A549 (cell line): ENCODE data around the gene HPN. TPM values are rescaled to one million over a fixed set of nuclear protein-coding genes. Genes with fewer than 3 reads are reported as not detected.

Experiments used
- ATAC-seq, 2 experiments: fragments of 200-7000 bp in 1 of 2; fragments of >200 bp in 1 of 2; cut with Nextera tagmentation in 1 of 2; cut with Tn5 transposase in 1 of 2; 3 replicates each; pipeline versions ENCODE4 v1.8.0 to v1.9.1; 2018 to 2020; ENCODE audit warnings: mild to moderate bottlenecking in 1 of 2, moderate library complexity in 1 of 2
- CTCF ChIA-PET: fragments of 300-600 bp; sonication (Branson Sonifier 250); formaldehyde crosslinking; extraction: SDS; loops from one replicate; lab custom pipeline; 2021; ENCODE audit warnings: antibody characterized with exemption, inconsistent platforms; lab: Yijun Ruan, JAX
- POLR2A ChIA-PET: fragments of 350-600 bp; formaldehyde crosslinking; extraction: SDS; loops from one replicate; lab custom pipeline; 2021; ENCODE audit warnings: antibody characterized with exemption, inconsistent platforms; lab: Yijun Ruan, JAX
- DNase-seq, 2 experiments: peaks; one replicate each; pipeline versions ENCODE4 v3.0.0 to v3.0.0-alpha.2; 2011 to 2016; ENCODE audit warnings: low read depth in 1 of 2, low spot score in 1 of 2
- FAIRE-seq: peaks from 2 replicates; lab custom pipeline; 2011; peaks lifted over from hg19 to GRCh38; lab: Jason Lieb, UNC
- H3K27ac ChIP-seq, 2 experiments: fragments of >200 bp; sonication (Bioruptor Twin); formaldehyde crosslinking; 3 replicates each; pipeline ENCODE4 v1.5.1; 2016 to 2017
- H3K4me1 ChIP-seq: fragments of >200 bp; sonication (Bioruptor Twin); formaldehyde crosslinking; 3 replicates; pipeline ENCODE4 v1.6.1; 2016
- H3K4me2 ChIP-seq: fragments of >200 bp; sonication (Bioruptor Twin); formaldehyde crosslinking; 3 replicates; pipeline ENCODE4 v1.6.1; 2016
- H3K4me3 ChIP-seq: fragments of >200 bp; sonication (Bioruptor Twin); formaldehyde crosslinking; 3 replicates; pipeline ENCODE4 v1.5.1; 2016
- H3K9me3 ChIP-seq: fragments of >200 bp; sonication (Bioruptor Twin); formaldehyde crosslinking; 3 replicates; pipeline ENCODE4 v1.6.1; 2016
- CBX2 ChIP-seq: fragments of 200-600 bp; sonication (generic); IDR thresholded peaks from 2 replicates; pipeline ENCODE4 v1.6.1; 2016; ENCODE audit warnings: low read depth, mild to moderate bottlenecking, borderline replicate concordance
- CHD2 ChIP-seq: fragments of 150-350 bp; IDR thresholded peaks from 2 replicates; pipeline ENCODE4 v1.6.1; 2014; ENCODE audit warnings: low read length; ENCODE audit not compliant: partially characterized antibody
- E2F6 ChIP-seq: IDR thresholded peaks from 2 replicates; pipeline ENCODE4 v1.6.1; 2012; ENCODE audit warnings: low read depth, borderline replicate concordance
- ELK1 ChIP-seq: fragments of 150-350 bp; IDR thresholded peaks from 2 replicates; pipeline ENCODE4 v1.6.1; 2014; ENCODE audit warnings: low read depth, mild to moderate bottlenecking, low read length
- FOSB ChIP-seq: fragments of 250-450 bp; sonication (Bioruptor Pico); IDR thresholded peaks from 2 replicates; pipeline ENCODE4 v1.5.0; 2020; ENCODE audit warnings: mild to moderate bottlenecking, moderate library complexity
- HDAC2 ChIP-seq: fragments of 200-600 bp; sonication (generic); IDR thresholded peaks from 2 replicates; pipeline ENCODE4 v1.6.1; 2016
- HES2 ChIP-seq: fragments of >200 bp; sonication (Bioruptor Twin); formaldehyde crosslinking; IDR thresholded peaks from 2 replicates; pipeline ENCODE4 v1.6.1; 2016
- HMGXB4 ChIP-seq: fragments of 250-450 bp; sonication (Bioruptor Pico); IDR thresholded peaks from 2 replicates; pipeline ENCODE4 v1.5.0; 2021; ENCODE audit warnings: mild to moderate bottlenecking, moderate library complexity, borderline replicate concordance
- HOXB13 ChIP-seq: fragments of 250-450 bp; sonication (Bioruptor Pico); IDR thresholded peaks from 2 replicates; pipeline ENCODE4 v1.5.0; 2020; ENCODE audit warnings: low read depth, mild to moderate bottlenecking, moderate library complexity
- MAZ ChIP-seq: fragments of 150-350 bp; IDR thresholded peaks from 2 replicates; pipeline ENCODE4 v1.6.1; 2014; ENCODE audit warnings: antibody characterized with exemption, low read depth, low read length, borderline replicate concordance
- NFE2L2 ChIP-seq: fragments of 150-350 bp; conservative IDR thresholded peaks from 2 replicates; pipeline ENCODE4 v1.6.1; 2014; ENCODE audit warnings: low read length
- PBX3 ChIP-seq: IDR thresholded peaks from 2 replicates; pipeline ENCODE4 v1.6.1; 2012
- RARB ChIP-seq: fragments of 250-450 bp; sonication (Bioruptor Pico); IDR thresholded peaks from 2 replicates; pipeline ENCODE4 v1.8.0; 2021; ENCODE audit warnings: mild to moderate bottlenecking, moderate library complexity
- REST ChIP-seq: fragments of 200-600 bp; sonication (generic); IDR thresholded peaks from 2 replicates; pipeline ENCODE4 v1.6.1; 2016; ENCODE audit warnings: antibody characterized with exemption, mild to moderate bottlenecking, moderate library complexity
- RFX5 ChIP-seq: fragments of 450-650 bp; IDR thresholded peaks from 2 replicates; pipeline ENCODE4 v1.7.1; 2014; ENCODE audit warnings: antibody characterized with exemption, mild to moderate bottlenecking, moderate library complexity
- RNF2 ChIP-seq: fragments of 200-600 bp; sonication (generic); IDR thresholded peaks from 2 replicates; pipeline ENCODE4 v1.6.1; 2016; ENCODE audit warnings: low read depth, mild to moderate bottlenecking, antibody characterized with exemption, moderate library complexity, borderline replicate concordance
- SMC3 ChIP-seq: fragments of >200 bp; sonication (Bioruptor Twin); formaldehyde crosslinking; IDR thresholded peaks from 3 replicates; pipeline ENCODE4 v1.6.1; 2018; ENCODE audit warnings: inconsistent platforms
- TP53 ChIP-seq: fragments of 250-450 bp; sonication (Bioruptor Pico); IDR thresholded peaks from 2 replicates; pipeline ENCODE4 v1.5.0; 2021; ENCODE audit warnings: mild to moderate bottlenecking, moderate library complexity
- ZFP36 ChIP-seq: fragments of 450-650 bp; IDR thresholded peaks from 2 replicates; pipeline ENCODE4 v1.6.1; 2014; ENCODE audit warnings: borderline replicate concordance; ENCODE audit not compliant: partially characterized antibody
- ZSCAN20 ChIP-seq: fragments of 250-450 bp; sonication (Bioruptor Pico); IDR thresholded peaks from 2 replicates; pipeline ENCODE4 v1.8.0; 2022; ENCODE audit warnings: mild to moderate bottlenecking, moderate library complexity
- WGBS: methylation state at CpG from one replicate; pipeline ENCODE4 v1.1.6; 2017; ENCODE audit errors: missing lambda C conversion rate; 5-methylcytosine and 5-hydroxymethylcytosine counted together
- polyA plus RNA-seq, 4 experiments: library from polyadenylated mRNA; depleted of rRNA in 3 of 4; stranded (reverse); fragments of >200 nt; fragmentation: RNase III in 1 of 4; extraction: RNeasy Plus Mini Kit Qiagen cat#74134 plus additional on column Dnase treatment in 1 of 4; gene quantifications; 2 replicates in 3 of 4; 3 replicates in 1 of 4; pipeline ENCODE4 v1.2.3, GENCODE V29; 2011 to 2017

Gene HPN
- polyA plus RNA-seq, 2 of the 4 experiments (the other 2 are of a cell fraction) = 0.06 to 0.08 TPM

GRCh38 chr19:35015270-35015953, 26.1 kb upstream of the HPN start (continued):
- no peak for TF ChIP-seq REST
- TF ChIP-seq RFX5 = no peak
- no peak for TF ChIP-seq CBX2
- TF ChIP-seq NFE2L2 = no peak
- no peak for TF ChIP-seq HMGXB4 (CRISPR knock-in tag)
- no peak for TF ChIP-seq SMC3
- no peak for TF ChIP-seq FOSB
- TF ChIP-seq ELK1 = no peak

GRCh38 chr19:35015954-35016351, 25.6 kb upstream of the HPN start:
- ATAC-seq = no peak
- FAIRE-seq = no peak
- CTCF ChIA-PET = interaction anchor here (0.6 to 61.4 kb wide), 6 partner anchors 4 to 355 kb away, joined by 3 to 1860 read pairs (median 6); partner anchors contain the start of genes GRAMD1A, SCN1B and ZNF792
- POLR2A ChIA-PET = interaction anchor here (2.2 kb wide), 1 partner anchor 9 kb away, joined by 8 read pairs; no protein-coding TSS in a partner anchor
- H3K4me1 ChIP-seq = peaks cover 14% of the 10 kb centered on the region
- WGBS = 98% methylated on average over 6 of the region's 6 CpGs
- no peak overlapping the region for H3K4me3 ChIP-seq
- H3K9me3 ChIP-seq = no peaks in the 10 kb centered on the region
- H3K27ac ChIP-seq = no peak overlapping the region; a peak in 1 of 6 replicates
- TF ChIP-seq HMGXB4 (CRISPR knock-in tag) (no peak), ZSCAN20 (CRISPR knock-in tag) (no peak), MAZ (no peak), E2F6 (no peak), TP53 (CRISPR knock-in tag) (no peak), HOXB13 (no peak), PBX3 (no peak), CHD2 (no peak), ZFP36 (no peak), RARB (CRISPR knock-in tag) (no peak), HES2 (no peak), HDAC2 (no peak), FOSB (no peak), RNF2 (no peak)
- TF ChIP-seq, all 56 proteins: peak for 0
- no peak for DNase-seq
- no peak overlapping the region for H3K4me2 ChIP-seq
